HepG2 (cell line): ENCODE data around the gene SIX4. TPM values are rescaled to one million over a fixed set of nuclear protein-coding genes. Genes with fewer than 3 reads are reported as not detected.

Experiments used
- BCL6 ChIP-seq: IDR thresholded peaks from 2 replicates; pipeline ENCODE4 v1.6.1; 2016; ENCODE audit warnings: missing genetic modification reagents, missing compliant biosample characterization
- E2F5 ChIP-seq: sonication (generic); formaldehyde crosslinking; conservative IDR thresholded peaks from 2 replicates; pipeline ENCODE4 v1.4.0; 2020; ENCODE audit warnings: missing genetic modification reagents
- FOXA1 ChIP-seq, 2 experiments: fragments of 450-650 bp in 1 of 2; sonication (generic) in 1 of 2; formaldehyde crosslinking in 1 of 2; IDR thresholded peaks; 2 replicates each; pipeline versions ENCODE4 v1.4.0 to v1.6.1; 2016 to 2020; ENCODE audit warnings: missing genetic modification reagents in 1 of 2
- FOXP1 ChIP-seq, 2 experiments: fragments of 450-650 bp in 1 of 2; IDR thresholded peaks; 2 replicates each; pipeline ENCODE4 v1.6.1; 2017 to 2018; ENCODE audit warnings: antibody characterized with exemption in 1 of 2
- GATAD1 ChIP-seq: IDR thresholded peaks from 2 replicates; pipeline ENCODE4 v1.6.1; 2016; ENCODE audit warnings: missing genetic modification reagents, missing compliant biosample characterization
- HDAC1 ChIP-seq: sonication (generic); formaldehyde crosslinking; IDR thresholded peaks from 2 replicates; pipeline ENCODE4 v1.5.1; 2020; ENCODE audit warnings: mild to moderate bottlenecking, missing genetic modification reagents
- HHEX ChIP-seq: IDR thresholded peaks from 2 replicates; pipeline ENCODE4 v1.6.1; 2016; ENCODE audit warnings: control low read depth
- HNF1A ChIP-seq, 2 experiments: sonication (generic) in 1 of 2; formaldehyde crosslinking in 1 of 2; IDR thresholded peaks; 2 replicates each; pipeline versions ENCODE4 v1.4.0 to v1.6.1; 2016 to 2020; ENCODE audit warnings: borderline replicate concordance in 1 of 2, low read depth in 1 of 2, mild to moderate bottlenecking in 1 of 2, missing genetic modification reagents in 1 of 2
- LBX2 ChIP-seq: sonication (generic); formaldehyde crosslinking; IDR thresholded peaks from 2 replicates; pipeline ENCODE4 v1.5.0; 2020; ENCODE audit warnings: missing genetic modification reagents, mild to moderate bottlenecking, borderline replicate concordance
- MBNL3 ChIP-seq: fragments of 250-450 bp; sonication (Bioruptor Pico); conservative IDR thresholded peaks from 2 replicates; pipeline ENCODE4 v1.8.0; 2022; ENCODE audit warnings: mild to moderate bottlenecking, inconsistent platforms
- NONO ChIP-seq, 2 experiments: fragments of 450-650 bp in 1 of 2; sonication (generic) in 1 of 2; formaldehyde crosslinking in 1 of 2; IDR thresholded peaks in 1 of 2; conservative IDR thresholded peaks in 1 of 2; 2 replicates each; pipeline versions ENCODE4 v1.6.1 to v1.8.0; 2017 to 2022; ENCODE audit warnings: mild to moderate bottlenecking in 1 of 2, missing genetic modification reagents in 1 of 2, moderate library complexity in 1 of 2
- PAXIP1 ChIP-seq: sonication (generic); formaldehyde crosslinking; conservative IDR thresholded peaks from 2 replicates; pipeline ENCODE4 v1.4.0; 2020; ENCODE audit warnings: mild to moderate bottlenecking, missing genetic modification reagents, moderate library complexity
- PLRG1 ChIP-seq: fragments of 450-650 bp; conservative IDR thresholded peaks from 2 replicates; pipeline ENCODE4 v1.6.1; 2016
- RNF219 ChIP-seq: sonication (generic); formaldehyde crosslinking; IDR thresholded peaks from 2 replicates; pipeline ENCODE4 v1.5.0; 2020; ENCODE audit warnings: mild to moderate bottlenecking, missing genetic modification reagents
- SOX5 ChIP-seq: IDR thresholded peaks from 2 replicates; pipeline ENCODE4 v1.6.1; 2016; ENCODE audit warnings: borderline replicate concordance
- YEATS4 ChIP-seq: sonication (generic); formaldehyde crosslinking; IDR thresholded peaks from 2 replicates; pipeline ENCODE4 v1.4.0; 2020; ENCODE audit warnings: missing genetic modification reagents, borderline replicate concordance
- ZNF10 ChIP-seq: sonication (generic); formaldehyde crosslinking; IDR thresholded peaks from 2 replicates; pipeline ENCODE4 v1.4.0; 2020; ENCODE audit warnings: mild to moderate bottlenecking, low read depth, missing genetic modification reagents, borderline replicate concordance
- ZNF775 ChIP-seq: sonication (generic); formaldehyde crosslinking; IDR thresholded peaks from 2 replicates; pipeline ENCODE4 v1.4.0; 2020; ENCODE audit warnings: missing genetic modification reagents, mild to moderate bottlenecking, moderate library complexity, borderline replicate concordance
- polyA plus RNA-seq, 8 experiments: library from polyadenylated mRNA; depleted of rRNA in 3 of 8; stranded (reverse) in 7 of 8; unstranded in 1 of 8; fragments of >200 nt; fragmentation: Illumina TruSeq in 4 of 8; extraction: Trizol in 4 of 8; gene quantifications; 2 replicates each; pipeline versions ENCODE4 v1.2.1 to v1.2.3, GENCODE V29; 2011 to 2016; ENCODE audit warnings: low read depth in 4 of 8, missing spikeins in 1 of 8, mixed read lengths in 1 of 8; ENCODE audit not compliant: insufficient read depth in 1 of 8
- total RNA-seq, 5 experiments: library from RNA; depleted of rRNA; stranded (reverse); fragments of >200 nt; fragmentation: Illumina TruSeq; extraction: Trizol; gene quantifications; 2 replicates each; pipeline ENCODE4 v1.2.3, GENCODE V29; 2016; ENCODE audit warnings: low read depth in 1 of 5

The SIX4 gene
- total and polyA plus RNA-seq, 2 of the 13 experiments (the other 11 are each of a cell fraction or from before 2014, with no cell fraction given): 5.0 to 6.0 TPM

GRCh38 chr14:60686865-60687264, 37.3 kb downstream of the SIX4 start (continued):
- no peak for TF ChIP-seq E2F5
- peak; percentile 92 for TF ChIP-seq HHEX (CRISPR knock-in tag)
- peak; percentile 63 for TF ChIP-seq HNF1A (IDR thresholded peaks at IDR 0.05; ENCODE audit: low read depth)
- TF ChIP-seq HNF1A (CRISPR knock-in tag; IDR thresholded peaks at IDR 0.05; ENCODE audit: borderline replicate concordance): no peak
- 0 out of 2 replicates have a peak, but pooled peaks have one; percentile 27 for TF ChIP-seq GATAD1
- no peak for TF ChIP-seq ZNF775 (CRISPR knock-in tag)
- no peak for TF ChIP-seq FOXP1 (IDR thresholded peaks at IDR 0.05)
- TF ChIP-seq FOXP1 (CRISPR knock-in tag; IDR thresholded peaks at IDR 0.05): peak; percentile 91
- peak; percentile 54; the same call in 1 of the 2 replicates for TF ChIP-seq FOXA1 (IDR thresholded peaks at IDR 0.05)
- peak; percentile 82 for TF ChIP-seq FOXA1 (CRISPR knock-in tag; IDR thresholded peaks at IDR 0.05)
- peak; percentile 84 for TF ChIP-seq SOX5 (CRISPR knock-in tag)
- no peak for TF ChIP-seq NONO (IDR thresholded peaks at IDR 0.05)
- TF ChIP-seq NONO (CRISPR knock-in tag; conservative IDR thresholded peaks at IDR 0.05): no peak
- TF ChIP-seq PLRG1: no peak
- TF ChIP-seq LBX2: no peak
- no peak for TF ChIP-seq MBNL3 (CRISPR knock-in tag)
- TF ChIP-seq YEATS4 (CRISPR knock-in tag): no peak
- no peak for TF ChIP-seq ZNF10
- TF ChIP-seq BCL6: peak; percentile 78; the same call in 1 of the 2 replicates
- peak; percentile 58 for TF ChIP-seq PAXIP1 (CRISPR knock-in tag)
- TF ChIP-seq HDAC1: peak; percentile 60
- no peak for TF ChIP-seq RNF219 (CRISPR knock-in tag)
